Tibial artery (tissue), 4 donors: Measurements from ENCODE around the gene SENP8.

Source experiments
- DNase-seq, 2 donors: peaks; one replicate each; pipeline ENCODE4 v3.0.0-alpha.2; 2019
- H3K27ac ChIP-seq, 2 donors: fragments of 200-600 bp; sonication (generic) in 1 of 2; 1 replicate in 1 of 2; 2 replicates in 1 of 2; pipeline ENCODE4 v1.5.1; 2018 to 2019; ENCODE audit warnings: mild to moderate bottlenecking in 1 of 2
- H3K27me3 ChIP-seq, 2 donors: fragments of 200-600 bp; sonication (generic) in 1 of 2; one replicate each; pipeline versions ENCODE4 v1.5.1 to v1.6.0; 2016 to 2019
- H3K36me3 ChIP-seq, 3 donors: fragments of 200-600 bp; sonication (generic) in 2 of 3; one replicate each; pipeline ENCODE4 v1.5.1; 2016 to 2019; ENCODE audit warnings: mild to moderate bottlenecking in 2 of 3
- H3K4me1 ChIP-seq, 4 donors: fragments of 200-600 bp; sonication (generic) in 2 of 4; 1 replicate in 3 of 4; 2 replicates in 1 of 4; pipeline ENCODE4 v1.5.1; 2016 to 2019
- H3K4me3 ChIP-seq, 2 donors: fragments of 200-600 bp; sonication (generic) in 1 of 2; 1 replicate in 1 of 2; 2 replicates in 1 of 2; pipeline ENCODE4 v1.5.1; 2018 to 2019; ENCODE audit warnings: mild to moderate bottlenecking in 2 of 2
- H3K9me3 ChIP-seq, 3 donors: fragments of 200-600 bp; sonication (generic) in 1 of 3; one replicate each; pipeline ENCODE4 v1.5.1; 2016 to 2019
- intact Hi-C: fragments of 100-400 bp; cut with DNase I; formaldehyde crosslinking; loops from one replicate; pipeline ENCODE4 v1.15.0; 2023; ENCODE audit warnings: low total_unique reads
- TF ChIP-seq, protein P1 (sequence below), 2 experiments: fragments of 200-600 bp in 1 of 2; fragments of 450-650 bp in 1 of 2; IDR thresholded peaks; one replicate each; pipeline ENCODE4 v1.5.1; 2017 to 2019; ENCODE audit warnings: antibody characterized with exemption in 2 of 2, mild to moderate bottlenecking in 1 of 2, moderate library complexity in 1 of 2

SENP8 gene

DNA sequence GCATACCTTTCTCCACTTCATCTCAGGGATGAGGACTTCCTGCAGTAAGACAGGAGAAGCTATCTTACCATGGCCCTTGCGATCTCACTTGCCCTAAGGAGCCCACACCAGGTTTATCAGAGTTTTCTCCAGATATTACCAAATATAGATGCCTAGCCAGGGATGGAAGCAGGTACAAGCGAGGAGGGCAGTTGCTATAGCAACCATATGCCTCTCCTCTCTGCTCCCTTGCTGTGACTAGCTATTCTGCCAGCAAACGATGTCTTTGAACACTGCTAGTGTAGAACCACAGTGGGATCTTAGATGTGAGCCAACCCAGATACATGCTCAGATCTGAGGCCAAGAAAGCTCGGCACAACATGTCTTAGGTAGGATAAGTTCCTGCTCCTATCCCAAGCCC lies 45.5 kb downstream of the SENP8 start:
- no peak for DNase-seq
- intact Hi-C loops: no loop called here
- H3K36me3 ChIP-seq: peaks cover 0 to 22% (median 0%) of the 10 kb centered on the region in 3 donors

DNA sequence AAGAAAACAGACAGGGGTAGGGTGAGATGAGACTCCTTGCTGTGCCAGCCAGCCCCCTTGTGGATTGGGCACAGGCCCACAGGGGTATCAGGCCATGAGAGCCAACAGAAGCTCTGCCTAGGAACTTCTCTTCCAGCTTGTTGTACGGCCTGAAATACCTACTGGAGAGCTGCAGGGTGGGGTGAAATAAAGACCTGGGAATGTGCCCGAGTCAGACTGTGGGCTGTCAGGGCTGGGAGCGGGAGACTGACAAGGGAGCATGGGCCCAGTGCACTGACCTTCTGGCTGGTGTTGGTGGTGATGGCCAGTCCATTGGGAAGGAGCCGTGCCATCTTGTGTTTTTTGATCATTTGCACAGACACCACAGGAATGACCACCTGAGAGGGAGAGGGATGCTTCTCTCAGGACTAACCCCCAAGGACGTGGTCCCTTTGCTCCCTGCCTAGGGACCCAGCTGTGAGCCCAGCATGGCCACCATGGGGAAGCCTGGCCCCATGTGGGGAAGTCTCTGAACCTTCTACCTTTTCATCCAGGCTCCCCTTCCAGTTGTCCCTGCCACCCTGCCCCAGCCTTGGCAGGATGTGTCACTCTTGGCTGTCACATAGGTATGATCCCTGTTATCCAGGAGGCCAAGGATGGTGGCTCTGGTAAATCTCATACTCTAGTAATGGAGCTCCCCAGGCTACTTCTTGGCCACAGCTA lies 48.7 kb downstream of the SENP8 start:
- no peaks in the 10 kb centered on the region for H3K9me3 ChIP-seq
- H3K4me1 ChIP-seq: peaks cover 0 to 12% (median 0%) of the 10 kb centered on the region in 4 donors
- TF ChIP-seq, protein P1, sequence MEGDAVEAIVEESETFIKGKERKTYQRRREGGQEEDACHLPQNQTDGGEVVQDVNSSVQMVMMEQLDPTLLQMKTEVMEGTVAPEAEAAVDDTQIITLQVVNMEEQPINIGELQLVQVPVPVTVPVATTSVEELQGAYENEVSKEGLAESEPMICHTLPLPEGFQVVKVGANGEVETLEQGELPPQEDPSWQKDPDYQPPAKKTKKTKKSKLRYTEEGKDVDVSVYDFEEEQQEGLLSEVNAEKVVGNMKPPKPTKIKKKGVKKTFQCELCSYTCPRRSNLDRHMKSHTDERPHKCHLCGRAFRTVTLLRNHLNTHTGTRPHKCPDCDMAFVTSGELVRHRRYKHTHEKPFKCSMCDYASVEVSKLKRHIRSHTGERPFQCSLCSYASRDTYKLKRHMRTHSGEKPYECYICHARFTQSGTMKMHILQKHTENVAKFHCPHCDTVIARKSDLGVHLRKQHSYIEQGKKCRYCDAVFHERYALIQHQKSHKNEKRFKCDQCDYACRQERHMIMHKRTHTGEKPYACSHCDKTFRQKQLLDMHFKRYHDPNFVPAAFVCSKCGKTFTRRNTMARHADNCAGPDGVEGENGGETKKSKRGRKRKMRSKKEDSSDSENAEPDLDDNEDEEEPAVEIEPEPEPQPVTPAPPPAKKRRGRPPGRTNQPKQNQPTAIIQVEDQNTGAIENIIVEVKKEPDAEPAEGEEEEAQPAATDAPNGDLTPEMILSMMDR (IDR thresholded peaks at IDR 0.05): no peak
- H3K4me3 ChIP-seq: no peak overlapping the region
- H3K27me3 ChIP-seq: peaks cover 0 to 3% of the 10 kb centered on the region in 2 donors
- DNase-seq: no peak
- no peak overlapping the region for H3K27ac ChIP-seq
- intact Hi-C loops: no loop called here
- peaks cover 0 to 13% (median 0%) of the 10 kb centered on the region in 3 donors for H3K36me3 ChIP-seq

More for the DNA sequence above, 45.5 kb downstream of the SENP8 start:
- TF ChIP-seq, protein P1 (IDR thresholded peaks at IDR 0.05): no peak
- H3K27me3 ChIP-seq: peaks cover 0 to 3% of the 10 kb centered on the region in 2 donors
- H3K27ac ChIP-seq: no peak overlapping the region
- H3K4me3 ChIP-seq: no peak overlapping the region
- H3K4me1 ChIP-seq: peaks cover 0 to 4% (median 0%) of the 10 kb centered on the region in 4 donors
- no peaks in the 10 kb centered on the region for H3K9me3 ChIP-seq

DNA sequence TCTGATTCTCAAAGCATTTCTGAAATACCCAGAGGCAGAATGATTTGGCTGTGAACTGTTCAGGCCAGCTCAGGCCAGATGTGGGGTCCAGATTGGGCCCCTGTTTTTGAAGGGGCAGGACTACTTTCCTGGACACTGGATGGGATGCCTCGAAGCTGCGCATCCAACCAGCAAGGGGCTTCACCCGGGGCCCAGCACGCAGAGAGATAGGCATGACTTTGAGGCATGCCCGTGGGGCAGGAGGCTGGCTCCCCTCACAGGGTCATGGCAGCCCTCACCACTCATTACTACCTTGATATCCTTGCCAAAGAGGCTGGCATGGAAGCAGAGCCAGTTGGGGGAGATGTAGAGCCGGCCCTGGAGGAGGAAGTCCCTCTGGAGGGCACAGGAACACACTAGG lies 49.2 kb downstream of the SENP8 start:
- H3K27me3 ChIP-seq: peaks cover 0 to 3% of the 10 kb centered on the region in 2 donors
- no peak for DNase-seq
- peaks cover 0 to 12% (median 0%) of the 10 kb centered on the region in 4 donors for H3K4me1 ChIP-seq
- H3K9me3 ChIP-seq: no peaks in the 10 kb centered on the region
- H3K4me3 ChIP-seq: no peak overlapping the region
- H3K36me3 ChIP-seq: peaks cover 0 to 7% (median 0%) of the 10 kb centered on the region in 3 donors
- intact Hi-C loops: no loop called here
- no peak overlapping the region for H3K27ac ChIP-seq
- TF ChIP-seq, protein P1 (IDR thresholded peaks at IDR 0.05): no peak

DNA sequence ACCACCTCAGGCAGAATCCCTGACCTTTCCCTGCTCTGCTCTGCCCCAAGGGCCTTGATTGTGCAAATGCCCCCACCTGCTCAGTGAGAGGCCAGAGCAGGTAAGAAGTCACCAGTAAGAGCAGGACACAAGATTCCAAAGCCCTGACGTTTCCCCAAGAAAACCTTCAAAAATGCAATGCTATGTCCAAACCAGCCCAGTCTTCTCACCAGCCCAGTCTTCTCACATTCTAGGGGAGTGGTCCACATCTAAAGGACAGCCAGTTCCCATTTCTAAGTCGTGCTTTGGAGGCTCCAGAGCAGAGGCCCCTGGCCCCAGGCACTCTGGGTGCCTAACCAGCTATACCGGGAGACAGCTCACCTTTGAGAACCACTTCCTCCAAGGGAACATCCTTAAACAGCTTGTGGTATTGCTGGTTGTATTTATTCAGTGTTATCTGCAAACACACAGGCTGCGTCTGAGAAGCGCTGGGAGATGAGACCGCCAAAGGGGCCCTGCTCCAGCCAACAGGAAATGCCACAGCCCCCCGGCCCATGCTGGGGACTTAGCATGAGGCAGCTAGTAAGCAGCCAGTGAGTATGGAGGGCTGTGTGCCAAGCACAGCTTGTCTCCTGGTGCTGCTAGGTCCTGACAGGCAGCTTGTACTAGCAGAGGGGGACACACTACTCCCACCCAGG lies 50.1 kb downstream of the SENP8 start:
- no peak for DNase-seq
- TF ChIP-seq, protein P1 (IDR thresholded peaks at IDR 0.05): no peak
- H3K9me3 ChIP-seq: no peaks in the 10 kb centered on the region
- no peak overlapping the region for H3K4me3 ChIP-seq
- peaks cover 0 to 7% (median 0%) of the 10 kb centered on the region in 3 donors for H3K36me3 ChIP-seq
- H3K4me1 ChIP-seq: peaks cover 0 to 12% (median 0%) of the 10 kb centered on the region in 4 donors
- H3K27me3 ChIP-seq: peaks cover 0 to 3% of the 10 kb centered on the region in 2 donors
- H3K27ac ChIP-seq: no peak overlapping the region
- intact Hi-C loops: no loop called here

DNA sequence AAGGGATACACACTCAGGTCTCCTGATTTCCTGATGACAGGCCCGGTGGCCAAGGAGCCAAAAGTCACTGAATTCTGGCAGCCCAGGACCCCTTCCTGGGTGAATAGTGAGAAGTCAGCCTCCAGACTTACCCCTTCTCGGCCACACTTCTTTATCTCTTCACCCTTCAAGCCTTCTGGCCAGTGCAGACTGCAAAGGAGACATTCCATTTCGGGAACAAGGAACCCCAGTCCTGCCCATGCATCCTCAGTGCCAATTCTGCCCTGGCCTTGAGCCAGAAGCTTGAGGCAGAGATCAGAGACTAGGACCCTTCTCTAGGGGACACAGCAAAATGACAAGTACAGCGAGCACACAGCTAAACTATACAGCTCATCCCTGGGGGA lies 50.6 kb downstream of the SENP8 start:
- DNase-seq: no peak
- TF ChIP-seq, protein P1 (IDR thresholded peaks at IDR 0.05): no peak
- Histone ChIP-seq H3K36me3 (peaks cover 0 to 7% (median 0%) of the 10 kb centered on the region in 3 donors), H3K4me3 (no peak overlapping the region), H3K9me3 (no peaks in the 10 kb centered on the region), H3K4me1 (peaks cover 0 to 12% (median 0%) of the 10 kb centered on the region in 4 donors), H3K27me3 (peaks cover 0 to 3% of the 10 kb centered on the region in 2 donors), H3K27ac (no peak overlapping the region)
- intact Hi-C loops: no loop called here
